ENCODE data around the gene ANXA7.
A peak's percentile ranks its signal among the peaks of the same experiment; 100 is the strongest.

The ANXA7 gene

GRCh38 chr10:73413528-73414229 lies at the start of gene ANXA7:
TSS of gene ANXA7 (minus strand) at chr10:73414058. CDS start at chr10:73400856, 13,202 bp downstream.
- no peaks in the 10 kb centered on the region for H3K9me3 Mint-ChIP-seq
- H3K36me3 Mint-ChIP-seq (ENCODE audit: low read depth): no peaks in the 10 kb centered on the region

GRCh38 chr10:73460897-73461296 lies 47.0 kb upstream of the ANXA7 start:
- Mint-ChIP-seq H3K36me3 (ENCODE audit: low read depth) (peaks cover 52% of the 10 kb centered on the region), H3K4me1 (no peaks in the 10 kb centered on the region), H3K9me3 (no peaks in the 10 kb centered on the region), H3K27ac (no peak overlapping the region), H3K4me3 (no peak overlapping the region), H3K27me3 (ENCODE audit: low read depth) (no peaks in the 10 kb centered on the region)
- TF ChIP-seq CTCF (IDR thresholded peaks at IDR 0.05; ENCODE audit: unreplicated experiment in 3 of 3): no peak

More at GRCh38 chr10:73413528-73414229, at the start of gene ANXA7:
- Mint-ChIP-seq H3K27me3 (ENCODE audit: low read depth) (peaks cover 5% of the 10 kb centered on the region), H3K27ac (peak within 1 kb of the TSS; percentile 78 to 92 (median 82)), H3K4me3 (peak within 1 kb of the TSS; percentile 86 to 92 (median 86)), H3K4me1 (peaks cover 8% of the 10 kb centered on the region)
- TF ChIP-seq CTCF (IDR thresholded peaks at IDR 0.05; ENCODE audit: unreplicated experiment in 3 of 3): peak in 2 of 3 experiments; percentile 28 to 37

- Mint-ChIP-seq H3K4me3 (no peak overlapping the region), H3K27ac (no peak overlapping the region), H3K9me3 (no peaks in the 10 kb centered on the region), H3K36me3 (ENCODE audit: low read depth) (peaks cover 47% of the 10 kb centered on the region), H3K27me3 (ENCODE audit: low read depth) (no peaks in the 10 kb centered on the region), H3K4me1 (no peaks in the 10 kb centered on the region)
- TF ChIP-seq CTCF (IDR thresholded peaks at IDR 0.05; ENCODE audit: unreplicated experiment in 3 of 3): no peak
Observed at GRCh38 chr10:73459683-73460314, 45.9 kb upstream of the ANXA7 start.

GRCh38 chr10:73456187-73456890 lies 42.5 kb upstream of the ANXA7 start:
- Mint-ChIP-seq H3K27me3 (ENCODE audit: low read depth) (no peaks in the 10 kb centered on the region), H3K4me1 (no peaks in the 10 kb centered on the region)

GRCh38 chr10:73449113-73449512 lies 35.3 kb upstream of the ANXA7 start:
- H3K4me3 Mint-ChIP-seq: no peak overlapping the region
- no peaks in the 10 kb centered on the region for H3K27me3 Mint-ChIP-seq (ENCODE audit: low read depth)
- H3K27ac Mint-ChIP-seq: no peak overlapping the region
- H3K9me3 Mint-ChIP-seq: no peaks in the 10 kb centered on the region
- TF ChIP-seq CTCF (IDR thresholded peaks at IDR 0.05; ENCODE audit: unreplicated experiment in 3 of 3): no peak
- peaks cover 37% of the 10 kb centered on the region for H3K36me3 Mint-ChIP-seq (ENCODE audit: low read depth)
- no peaks in the 10 kb centered on the region for H3K4me1 Mint-ChIP-seq

More at GRCh38 chr10:73456187-73456890, 42.5 kb upstream of the ANXA7 start:
- no peak overlapping the region for H3K4me3 Mint-ChIP-seq
- peaks cover 41% of the 10 kb centered on the region for H3K36me3 Mint-ChIP-seq (ENCODE audit: low read depth)
- H3K27ac Mint-ChIP-seq: no peak overlapping the region
- no peaks in the 10 kb centered on the region for H3K9me3 Mint-ChIP-seq
- TF ChIP-seq CTCF (IDR thresholded peaks at IDR 0.05; ENCODE audit: unreplicated experiment in 3 of 3): no peak
